GM12872 (cell line): ENCODE data around the gene SMIM35.
A peak's percentile ranks its signal among the peaks of the same experiment; 100 is the strongest.

Experiments used
- TF ChIP-seq, protein P1 (sequence below): IDR thresholded peaks from 3 replicates; pipeline ENCODE4 v1.5.1; 2011; ENCODE audit warnings: low read depth, mild to moderate bottlenecking, low read length, moderate library complexity; ENCODE audit not compliant: insufficient read depth

SMIM35 gene

GRCh38 chr11:117985953-117986887, 100.5 kb downstream of the SMIM35 start, which contains the start of gene IL10RA:
TSS of gene IL10RA (plus strand) at chr11:117986394. CDS start at chr11:117986468, 74 bp downstream.
- TF ChIP-seq, protein P1, sequence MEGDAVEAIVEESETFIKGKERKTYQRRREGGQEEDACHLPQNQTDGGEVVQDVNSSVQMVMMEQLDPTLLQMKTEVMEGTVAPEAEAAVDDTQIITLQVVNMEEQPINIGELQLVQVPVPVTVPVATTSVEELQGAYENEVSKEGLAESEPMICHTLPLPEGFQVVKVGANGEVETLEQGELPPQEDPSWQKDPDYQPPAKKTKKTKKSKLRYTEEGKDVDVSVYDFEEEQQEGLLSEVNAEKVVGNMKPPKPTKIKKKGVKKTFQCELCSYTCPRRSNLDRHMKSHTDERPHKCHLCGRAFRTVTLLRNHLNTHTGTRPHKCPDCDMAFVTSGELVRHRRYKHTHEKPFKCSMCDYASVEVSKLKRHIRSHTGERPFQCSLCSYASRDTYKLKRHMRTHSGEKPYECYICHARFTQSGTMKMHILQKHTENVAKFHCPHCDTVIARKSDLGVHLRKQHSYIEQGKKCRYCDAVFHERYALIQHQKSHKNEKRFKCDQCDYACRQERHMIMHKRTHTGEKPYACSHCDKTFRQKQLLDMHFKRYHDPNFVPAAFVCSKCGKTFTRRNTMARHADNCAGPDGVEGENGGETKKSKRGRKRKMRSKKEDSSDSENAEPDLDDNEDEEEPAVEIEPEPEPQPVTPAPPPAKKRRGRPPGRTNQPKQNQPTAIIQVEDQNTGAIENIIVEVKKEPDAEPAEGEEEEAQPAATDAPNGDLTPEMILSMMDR: 0 out of 3 replicates have a peak, but pooled peaks have one; percentile 3

DNA sequence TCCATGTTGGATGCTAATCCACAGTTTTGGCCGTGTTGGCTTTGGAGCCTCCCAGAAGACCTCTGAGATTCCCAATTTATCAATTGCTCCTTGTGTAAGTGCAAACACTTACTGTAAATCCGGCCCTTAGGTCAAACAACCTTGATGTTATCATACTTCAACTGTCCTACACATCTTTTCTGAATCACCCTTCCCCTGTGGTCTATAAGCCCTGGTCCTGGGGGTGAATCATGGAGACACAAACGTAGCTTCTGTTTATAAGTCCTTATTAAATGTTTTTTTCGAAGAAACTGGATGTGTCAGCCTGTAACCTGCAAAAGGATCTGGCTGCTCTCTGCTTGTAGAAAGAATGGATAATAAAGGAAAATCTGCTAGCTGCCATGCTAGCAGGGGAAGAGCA, 102.3 kb downstream of the SMIM35 start:
- TF ChIP-seq, protein P1: no peak

DNA sequence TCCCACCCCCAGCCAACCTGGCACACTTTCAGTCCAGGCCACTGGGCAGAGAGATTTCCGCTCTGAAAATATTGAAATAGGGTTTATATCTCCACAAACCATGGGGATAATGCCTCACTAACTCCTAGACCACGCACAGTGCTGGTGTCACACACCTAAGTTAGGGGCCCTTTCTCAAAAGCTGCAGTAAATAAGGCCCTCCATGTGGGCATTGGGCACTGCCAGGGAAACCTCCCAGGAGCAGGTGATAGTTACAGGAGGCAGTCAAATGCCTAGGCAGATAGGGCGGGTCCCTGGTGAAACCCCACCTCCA, 103.6 kb downstream of the SMIM35 start:
- TF ChIP-seq, protein P1: no peak

DNA sequence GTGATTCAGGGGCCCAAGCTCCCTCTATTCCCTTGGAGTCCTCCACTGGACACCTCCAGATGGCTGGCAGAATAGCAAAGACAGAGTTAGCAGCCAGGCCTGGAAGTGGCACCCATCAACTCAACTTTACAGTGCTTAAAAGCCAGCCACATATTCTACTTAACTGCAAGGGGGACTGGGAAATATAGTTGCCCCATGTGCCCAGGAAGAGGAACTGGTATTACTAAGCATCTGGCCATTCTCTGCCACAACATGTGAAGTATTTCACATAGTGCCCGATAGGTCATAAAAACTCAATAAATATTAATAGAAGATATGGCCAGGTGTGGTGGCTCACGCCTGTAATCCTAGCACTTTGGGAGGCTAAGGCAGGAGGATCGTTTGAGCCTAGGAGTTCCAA, 106.0 kb downstream of the SMIM35 start:
- TF ChIP-seq, protein P1: no peak

- TF ChIP-seq, protein P1: no peak
Measured at GRCh38 chr11:117980280-117980679, 106.5 kb downstream of the SMIM35 start.

GRCh38 chr11:117979481-117980211, 107.1 kb downstream of the SMIM35 start:
- TF ChIP-seq, protein P1: no peak

DNA sequence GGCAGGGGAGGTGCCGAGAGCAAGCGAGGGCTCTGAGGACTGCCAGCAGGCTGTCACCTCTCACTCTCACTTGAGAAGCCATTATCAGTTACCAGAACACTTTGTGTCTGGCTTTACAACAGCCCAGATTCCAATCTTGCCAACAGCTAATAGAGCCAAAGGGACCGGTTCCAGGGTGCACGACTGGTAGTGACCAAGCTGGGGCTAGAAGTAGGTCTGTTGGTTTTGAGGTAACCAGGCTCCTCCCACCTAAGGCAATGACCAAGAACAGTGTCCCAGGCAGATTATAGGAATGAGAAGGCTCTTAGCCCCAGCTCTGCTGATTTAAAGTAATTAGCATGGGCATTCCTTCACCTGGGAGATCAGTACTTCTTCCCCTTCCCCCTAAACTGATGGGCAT, 107.8 kb downstream of the SMIM35 start:
- TF ChIP-seq, protein P1: no peak
